GM12873 (cell line): Measurements from ENCODE around the gene SYT7.

Experiments
- TF ChIP-seq, protein P1 (sequence below): IDR thresholded peaks from 2 replicates; pipeline ENCODE4 v1.5.1; 2012; ENCODE audit warnings: low read depth, mild to moderate bottlenecking, moderate library complexity, low read length, control low read depth; ENCODE audit not compliant: insufficient read depth; ENCODE audit errors: missing control alignments

The SYT7 gene

DNA sequence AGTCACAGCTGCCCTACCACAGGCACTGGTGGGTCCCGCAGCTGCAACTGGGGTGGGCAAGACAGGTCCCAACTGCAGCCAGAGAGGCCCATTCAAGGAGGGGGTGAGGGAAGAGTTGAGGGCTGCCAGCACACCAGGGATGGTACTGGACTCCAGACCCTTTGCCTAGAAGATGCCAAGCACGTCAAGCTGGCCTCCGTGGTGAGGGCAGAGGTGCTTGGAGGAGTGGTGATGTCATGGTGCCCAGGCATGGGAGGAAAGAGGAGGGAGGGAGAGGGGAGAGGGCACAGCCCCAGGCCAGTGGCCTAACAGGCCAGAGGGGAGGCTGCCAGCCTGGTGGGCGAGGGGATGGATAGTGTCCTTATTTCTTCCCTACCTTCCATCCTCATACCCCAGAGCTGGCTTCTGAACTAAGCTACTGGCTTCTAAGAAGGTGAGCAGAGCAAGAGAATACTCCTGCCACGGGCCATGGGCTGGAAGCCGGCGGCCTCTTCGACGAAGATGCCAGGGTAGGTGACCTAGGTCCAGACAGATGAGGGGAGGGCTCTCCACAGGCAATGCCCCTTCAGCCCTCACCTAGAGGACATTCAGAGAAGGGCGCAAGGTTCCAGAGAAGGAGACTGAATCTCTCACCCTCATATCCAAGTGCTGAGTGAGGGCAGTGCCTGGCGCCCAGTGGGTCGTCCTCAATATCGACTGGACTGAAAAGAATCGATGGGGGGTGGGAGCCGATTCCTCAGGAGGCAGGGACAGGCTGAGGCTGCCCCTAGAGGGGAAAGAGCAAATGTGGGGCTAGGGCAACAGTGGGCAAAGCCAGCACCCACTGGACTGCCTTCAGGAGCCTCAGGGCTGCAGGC lies 1.8 kb downstream of the SYT7 start:
- TF ChIP-seq, protein P1, sequence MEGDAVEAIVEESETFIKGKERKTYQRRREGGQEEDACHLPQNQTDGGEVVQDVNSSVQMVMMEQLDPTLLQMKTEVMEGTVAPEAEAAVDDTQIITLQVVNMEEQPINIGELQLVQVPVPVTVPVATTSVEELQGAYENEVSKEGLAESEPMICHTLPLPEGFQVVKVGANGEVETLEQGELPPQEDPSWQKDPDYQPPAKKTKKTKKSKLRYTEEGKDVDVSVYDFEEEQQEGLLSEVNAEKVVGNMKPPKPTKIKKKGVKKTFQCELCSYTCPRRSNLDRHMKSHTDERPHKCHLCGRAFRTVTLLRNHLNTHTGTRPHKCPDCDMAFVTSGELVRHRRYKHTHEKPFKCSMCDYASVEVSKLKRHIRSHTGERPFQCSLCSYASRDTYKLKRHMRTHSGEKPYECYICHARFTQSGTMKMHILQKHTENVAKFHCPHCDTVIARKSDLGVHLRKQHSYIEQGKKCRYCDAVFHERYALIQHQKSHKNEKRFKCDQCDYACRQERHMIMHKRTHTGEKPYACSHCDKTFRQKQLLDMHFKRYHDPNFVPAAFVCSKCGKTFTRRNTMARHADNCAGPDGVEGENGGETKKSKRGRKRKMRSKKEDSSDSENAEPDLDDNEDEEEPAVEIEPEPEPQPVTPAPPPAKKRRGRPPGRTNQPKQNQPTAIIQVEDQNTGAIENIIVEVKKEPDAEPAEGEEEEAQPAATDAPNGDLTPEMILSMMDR: no peak

DNA sequence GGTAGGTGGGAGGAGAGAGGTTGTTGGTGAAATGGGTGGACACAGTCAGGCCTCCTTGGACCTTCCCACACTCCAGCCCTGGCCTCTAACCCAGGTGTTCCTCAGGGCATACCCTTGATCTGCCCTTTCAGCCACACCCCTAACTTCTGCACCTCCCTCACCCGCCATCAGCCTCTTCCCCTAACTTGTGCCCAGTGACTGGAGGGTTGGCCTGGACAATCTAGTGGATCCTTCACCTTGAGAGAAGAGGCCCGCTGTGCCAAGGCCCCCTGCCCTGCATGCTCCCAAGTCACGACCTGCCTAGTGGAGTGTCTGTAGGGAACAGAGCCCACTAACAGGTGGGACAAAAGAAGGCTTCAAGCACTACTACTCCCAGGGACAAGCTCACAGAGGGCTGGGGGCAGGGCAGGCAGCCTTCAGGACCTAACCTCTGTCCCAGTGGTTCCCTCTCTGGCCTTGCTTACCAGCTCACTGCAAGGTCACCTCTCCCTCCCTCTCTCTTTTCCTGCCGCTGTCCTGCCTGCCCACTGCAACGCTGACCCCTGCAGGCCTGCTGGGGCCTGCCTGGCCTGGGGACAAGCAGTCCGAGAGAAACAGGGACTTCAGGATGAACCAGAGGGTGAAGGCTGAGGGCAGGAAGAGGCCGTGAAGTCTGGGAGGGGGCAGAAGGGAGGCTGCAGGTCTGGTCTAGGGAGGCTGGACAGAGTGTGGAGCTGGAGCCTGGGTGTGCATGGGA lies 3.3 kb downstream of the SYT7 start:
- TF ChIP-seq, protein P1: no peak

DNA sequence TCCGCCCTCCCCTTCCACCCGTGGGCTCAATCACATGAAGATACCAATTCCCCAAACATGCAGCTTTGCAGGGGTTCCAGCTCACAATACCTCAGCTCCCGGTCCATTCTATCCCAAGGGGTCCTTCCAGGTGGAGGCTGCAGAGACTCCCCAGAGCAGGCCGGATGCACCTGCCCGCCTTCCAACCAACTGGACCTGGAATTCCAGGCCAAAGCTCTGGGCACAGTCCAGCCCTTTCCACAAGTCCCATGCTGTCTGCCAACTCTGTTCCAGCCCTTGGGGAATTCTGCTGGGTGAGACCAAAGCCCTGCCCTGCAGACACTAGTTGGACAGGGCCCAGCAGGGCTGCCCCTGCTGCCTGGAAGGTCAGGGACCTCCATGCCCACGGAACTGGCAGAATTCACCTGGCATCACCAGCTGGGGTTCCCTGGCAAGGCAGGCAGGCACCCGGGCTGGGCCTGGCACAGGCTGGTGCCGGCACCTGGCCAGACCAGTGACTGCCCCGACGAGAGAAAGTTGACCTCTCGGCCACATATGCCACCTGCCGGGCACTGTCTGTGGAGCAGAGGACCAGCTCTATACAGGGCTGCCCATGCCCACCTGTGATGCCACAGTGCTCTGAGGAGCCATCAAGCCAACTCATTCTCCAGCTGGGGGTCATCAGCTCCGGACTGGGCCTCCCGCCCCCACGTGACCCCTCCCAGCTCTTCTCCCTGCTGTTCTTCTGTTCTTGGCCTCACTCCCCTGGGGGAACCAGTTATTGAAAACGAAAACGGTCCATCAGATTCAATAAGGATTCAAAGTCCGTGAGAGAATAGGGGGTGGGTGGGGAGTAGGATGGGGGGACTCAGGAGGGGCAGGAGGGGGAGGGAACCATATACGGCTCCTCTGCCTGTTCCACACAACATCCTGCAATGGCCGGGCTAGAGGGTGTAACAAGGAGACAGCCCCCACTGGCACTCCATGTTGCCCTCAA lies 4.7 kb downstream of the SYT7 start:
- TF ChIP-seq, protein P1: no peak

DNA sequence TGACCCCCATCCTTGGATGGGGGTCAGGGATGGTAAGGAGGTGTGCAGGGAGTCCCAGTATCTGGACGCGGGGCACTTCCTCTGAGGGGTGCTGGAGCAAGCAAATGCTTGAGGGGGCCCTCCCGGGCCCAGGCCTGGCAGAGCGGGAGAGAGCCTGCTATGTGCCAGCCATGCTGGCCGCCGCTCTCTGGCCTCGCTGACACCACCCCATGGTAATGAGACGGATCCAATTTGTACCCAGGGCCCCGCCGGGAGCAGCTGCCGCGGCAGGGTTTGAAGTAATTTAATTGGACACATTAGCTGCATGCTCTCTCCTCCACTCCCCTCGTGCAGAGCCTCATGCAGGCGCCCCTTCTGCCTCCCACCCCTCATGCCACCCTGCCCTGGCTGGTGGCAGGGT lies 6.3 kb downstream of the SYT7 start:
- TF ChIP-seq, protein P1: no peak

DNA sequence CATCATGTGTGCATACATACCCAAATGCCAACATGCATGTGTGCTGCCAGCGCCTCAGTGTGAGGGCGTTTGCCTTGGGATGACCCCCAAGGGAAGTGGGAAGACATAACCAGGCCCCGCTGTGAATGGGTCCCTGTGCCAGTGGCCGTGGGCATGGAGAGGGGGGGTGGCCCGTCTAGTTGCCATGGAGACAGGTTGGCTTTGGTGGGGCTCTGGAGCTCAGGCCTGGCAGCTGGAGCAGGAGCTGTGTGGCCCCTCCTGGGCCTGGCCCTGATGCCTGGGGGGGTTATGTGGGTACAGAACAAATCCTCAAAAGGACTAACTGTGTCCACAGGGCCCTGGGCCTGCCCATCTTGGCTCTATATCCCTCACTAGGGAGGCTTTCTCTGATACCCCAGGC lies 8.0 kb downstream of the SYT7 start:
- TF ChIP-seq, protein P1: no peak

DNA sequence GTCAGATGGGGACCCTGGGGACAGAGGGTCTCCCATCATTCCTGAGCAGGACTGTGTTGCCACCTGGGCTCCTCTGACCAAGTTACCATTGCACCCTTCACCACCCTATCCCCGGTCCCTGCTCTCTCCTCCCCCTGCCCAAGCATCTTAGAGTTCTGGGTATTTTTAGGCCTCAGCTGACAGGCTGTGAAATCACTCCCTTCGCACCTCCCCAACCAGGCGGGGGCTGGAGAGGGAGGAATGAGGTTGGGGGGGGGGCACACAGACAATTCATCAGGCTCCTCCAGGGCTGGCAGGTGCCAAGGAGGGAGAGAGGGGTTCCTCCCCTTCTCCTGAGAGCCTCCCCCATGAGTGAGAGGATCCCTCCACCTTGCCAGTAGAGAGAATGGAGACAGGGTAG lies 9.0 kb downstream of the SYT7 start:
- TF ChIP-seq, protein P1: no peak
